ENCODE data around the gene KLHL3.

The KLHL3 gene

DNA sequence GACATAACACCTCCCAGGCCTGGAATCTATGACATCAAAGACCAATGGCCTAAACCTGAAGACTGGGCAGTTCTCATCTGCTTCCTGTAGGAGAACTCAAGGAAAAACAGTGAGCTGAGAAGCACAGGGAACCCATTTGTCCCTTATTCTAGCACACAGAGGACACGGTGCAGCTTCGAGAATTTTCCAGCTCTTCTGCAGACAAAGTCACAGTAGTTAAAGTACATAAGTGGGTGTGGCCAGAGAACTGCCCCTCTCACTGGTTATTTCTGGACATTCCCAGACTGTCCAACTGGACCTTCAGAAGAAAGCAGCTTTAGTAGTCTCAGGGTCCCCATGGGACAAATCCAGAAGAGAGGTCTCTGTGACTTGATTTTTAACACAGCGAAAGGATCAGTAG is 114.6 kb downstream of the KLHL3 start:
- DNase-seq (ENCODE audit: low read depth): no peak

DNA sequence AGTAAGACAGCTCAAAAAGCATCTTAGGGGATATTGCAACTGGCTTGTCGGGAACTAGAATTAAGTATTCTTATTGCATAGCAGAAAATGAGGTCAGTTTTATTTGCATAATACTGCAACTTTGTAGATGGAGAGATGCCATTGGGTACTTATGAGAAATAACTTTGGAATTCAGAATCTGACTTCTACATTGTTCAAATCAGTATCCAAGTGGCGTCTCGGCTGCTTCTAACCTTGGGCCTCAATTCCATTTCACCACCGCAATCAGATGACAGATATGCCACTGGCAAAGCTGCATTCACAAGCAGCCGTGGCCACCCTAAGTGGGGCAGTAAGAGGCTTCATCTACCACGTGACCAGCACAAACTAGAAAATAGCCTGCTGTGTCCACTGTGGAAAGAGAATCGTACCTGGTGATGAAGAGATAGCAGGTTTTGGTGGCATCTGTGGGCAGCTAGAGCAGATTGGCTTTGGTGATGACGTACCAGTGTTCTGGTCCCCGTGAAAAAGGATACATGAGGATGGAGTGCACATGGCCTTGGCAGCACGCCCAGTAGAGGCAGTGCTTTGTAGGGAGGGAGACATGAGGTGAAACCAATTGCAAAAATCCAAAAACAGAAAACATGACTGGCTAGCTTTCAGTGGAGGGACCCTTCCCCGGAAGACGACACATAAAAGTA is 116.6 kb downstream of the KLHL3 start:
- peak; percentile 89 for DNase-seq (ENCODE audit: low read depth)
- H3K4me3 ChIP-seq (ENCODE audit: control insufficient read depth, low read depth, low read length): no peak overlapping the region
- TF ChIP-seq, protein P1, sequence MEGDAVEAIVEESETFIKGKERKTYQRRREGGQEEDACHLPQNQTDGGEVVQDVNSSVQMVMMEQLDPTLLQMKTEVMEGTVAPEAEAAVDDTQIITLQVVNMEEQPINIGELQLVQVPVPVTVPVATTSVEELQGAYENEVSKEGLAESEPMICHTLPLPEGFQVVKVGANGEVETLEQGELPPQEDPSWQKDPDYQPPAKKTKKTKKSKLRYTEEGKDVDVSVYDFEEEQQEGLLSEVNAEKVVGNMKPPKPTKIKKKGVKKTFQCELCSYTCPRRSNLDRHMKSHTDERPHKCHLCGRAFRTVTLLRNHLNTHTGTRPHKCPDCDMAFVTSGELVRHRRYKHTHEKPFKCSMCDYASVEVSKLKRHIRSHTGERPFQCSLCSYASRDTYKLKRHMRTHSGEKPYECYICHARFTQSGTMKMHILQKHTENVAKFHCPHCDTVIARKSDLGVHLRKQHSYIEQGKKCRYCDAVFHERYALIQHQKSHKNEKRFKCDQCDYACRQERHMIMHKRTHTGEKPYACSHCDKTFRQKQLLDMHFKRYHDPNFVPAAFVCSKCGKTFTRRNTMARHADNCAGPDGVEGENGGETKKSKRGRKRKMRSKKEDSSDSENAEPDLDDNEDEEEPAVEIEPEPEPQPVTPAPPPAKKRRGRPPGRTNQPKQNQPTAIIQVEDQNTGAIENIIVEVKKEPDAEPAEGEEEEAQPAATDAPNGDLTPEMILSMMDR (conservative IDR thresholded peaks at IDR 0.05; ENCODE audit: control insufficient read depth, insufficient read depth, low read depth, low read length): no peak

More for the DNA sequence above, 114.6 kb downstream of the KLHL3 start:
- TF ChIP-seq, protein P1 (conservative IDR thresholded peaks at IDR 0.05; ENCODE audit: control insufficient read depth, insufficient read depth, low read depth, low read length): no peak
- H3K4me3 ChIP-seq (ENCODE audit: control insufficient read depth, low read depth, low read length): no peak overlapping the region

DNA sequence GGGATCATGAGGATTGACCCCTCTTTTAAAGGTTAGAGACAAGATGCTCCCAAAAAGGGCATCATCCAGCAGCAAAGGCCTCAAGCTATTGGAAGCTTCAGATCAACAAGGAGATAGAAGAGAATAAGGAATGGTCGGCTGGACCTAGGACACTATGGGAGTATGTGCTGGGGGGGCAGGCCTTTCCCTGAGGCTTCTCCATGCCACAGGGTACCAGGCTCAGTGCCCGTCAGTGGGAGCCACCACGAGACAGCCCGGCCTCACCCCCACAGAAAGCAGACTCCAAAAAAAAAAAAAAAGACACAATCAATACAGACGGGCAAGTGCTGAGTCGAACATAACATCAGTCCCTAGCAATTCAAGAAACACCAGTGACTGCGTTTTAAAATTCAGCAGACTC is 117.4 kb downstream of the KLHL3 start:
- TF ChIP-seq, protein P1 (conservative IDR thresholded peaks at IDR 0.05; ENCODE audit: control insufficient read depth, insufficient read depth, low read depth, low read length): no peak
- no peak overlapping the region for H3K4me3 ChIP-seq (ENCODE audit: control insufficient read depth, low read depth, low read length)
- no peak for DNase-seq (ENCODE audit: low read depth)

DNA sequence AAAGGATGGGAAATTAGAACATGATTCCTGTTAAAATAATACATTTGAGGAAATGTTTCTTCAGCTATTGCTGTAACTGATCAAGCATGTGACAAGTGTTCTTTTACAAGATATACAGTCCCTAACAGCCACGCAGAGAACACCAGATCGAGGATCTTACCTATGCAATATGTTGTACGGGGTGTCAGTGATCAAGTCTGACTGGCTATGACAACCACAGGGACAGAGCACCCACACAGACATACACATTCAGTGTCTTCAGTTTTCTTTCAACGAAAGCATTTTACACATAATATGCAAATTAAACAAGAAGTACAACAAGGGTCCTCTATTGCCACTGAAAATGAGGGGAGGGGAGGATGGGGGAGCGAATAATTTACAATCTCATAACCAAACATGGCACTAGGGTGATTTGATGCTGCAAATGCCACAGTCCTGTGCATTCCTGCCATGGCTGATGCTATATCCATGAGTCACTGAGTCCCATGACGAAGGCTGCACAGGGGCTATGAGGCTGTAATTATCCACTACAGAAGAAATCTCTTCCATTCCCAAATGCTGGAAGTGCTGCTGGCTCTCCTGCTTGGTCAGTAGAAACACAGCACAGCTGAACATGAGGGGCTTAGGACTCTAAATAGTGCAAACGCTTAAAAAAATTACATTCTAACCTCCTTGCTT is 118.2 kb downstream of the KLHL3 start:
- peak; percentile 50 for DNase-seq (ENCODE audit: low read depth)
- TF ChIP-seq, protein P1 (conservative IDR thresholded peaks at IDR 0.05; ENCODE audit: control insufficient read depth, insufficient read depth, low read depth, low read length): no peak

DNA sequence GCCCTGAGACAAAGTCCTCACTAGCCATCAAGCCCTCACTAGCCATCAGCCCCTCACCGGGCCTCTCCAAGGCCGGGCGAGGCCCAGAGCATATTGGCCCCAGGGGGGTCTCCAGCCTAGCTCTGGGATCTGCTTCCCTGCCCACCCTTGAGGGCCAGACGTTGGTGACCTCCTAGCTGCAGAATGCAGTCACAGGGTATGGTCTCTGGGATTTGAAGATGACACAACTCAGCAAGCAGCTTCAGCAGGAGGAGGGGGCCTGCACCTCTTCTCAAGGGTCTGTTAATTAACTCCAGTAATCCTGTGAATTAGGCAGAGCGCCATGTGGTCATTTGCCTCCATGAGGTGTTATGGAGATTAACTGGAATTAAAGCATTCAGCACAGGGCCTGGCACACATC is 119.8 kb downstream of the KLHL3 start:
- TF ChIP-seq, protein P1 (conservative IDR thresholded peaks at IDR 0.05; ENCODE audit: control insufficient read depth, insufficient read depth, low read depth, low read length): no peak
- DNase-seq (ENCODE audit: low read depth): no peak
- H3K4me3 ChIP-seq (ENCODE audit: control insufficient read depth, low read depth, low read length): no peak overlapping the region

More for the DNA sequence above, 118.2 kb downstream of the KLHL3 start:
- H3K4me3 ChIP-seq (ENCODE audit: control insufficient read depth, low read depth, low read length): no peak overlapping the region

DNA sequence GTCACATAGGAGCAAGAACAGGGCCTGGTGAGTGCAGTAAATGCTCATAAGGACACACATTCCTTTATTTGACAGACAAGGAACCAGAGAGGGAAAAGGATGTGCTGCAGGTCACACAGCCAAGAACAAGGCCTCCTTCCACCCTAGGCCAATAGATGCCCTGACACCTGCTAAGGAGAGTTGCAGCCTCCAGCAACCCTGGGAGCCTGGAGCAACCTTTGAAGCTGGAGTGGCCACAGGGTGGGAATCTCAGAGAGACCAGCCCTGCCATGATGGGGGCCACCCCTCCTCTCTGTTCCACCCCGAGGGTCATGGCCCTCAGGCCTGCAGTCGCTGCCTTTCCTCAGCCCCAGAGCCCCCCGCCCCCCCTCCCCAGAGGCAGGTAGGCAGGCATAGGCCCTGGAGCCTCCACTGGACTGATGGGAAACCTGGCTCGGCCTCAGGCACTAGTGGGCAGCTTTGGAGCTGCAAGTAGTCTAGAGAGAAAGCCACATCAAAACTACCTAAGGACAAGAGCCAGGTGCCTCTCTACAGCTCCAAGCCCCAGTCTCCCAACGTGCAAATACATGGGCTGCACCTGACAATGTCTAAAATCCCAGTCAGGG is 120.6 kb downstream of the KLHL3 start:
- no peak overlapping the region for H3K4me3 ChIP-seq (ENCODE audit: control insufficient read depth, low read depth, low read length)
- TF ChIP-seq, protein P1 (conservative IDR thresholded peaks at IDR 0.05; ENCODE audit: control insufficient read depth, insufficient read depth, low read depth, low read length): no peak
- no peak for DNase-seq (ENCODE audit: low read depth)

Data from fibroblast of mammary gland (primary cell).